ENCODE data around the gene CUL7. TPM values are rescaled to one million over a fixed set of nuclear protein-coding genes. Genes with fewer than 3 reads are reported as not detected.
"Not testable (repeated sequence)": the region's sequence is repeated elsewhere in the genome, so short reads cannot be mapped to it uniquely, and the experiment has no call there.

Gene CUL7
- total and polyA plus RNA-seq, 10 of the 15 experiments (the other 5 are each of a cell fraction or from before 2014, with no cell fraction given), result 0.66 to 18.4 (median 10.9) TPM

- no peak for TF ChIP-seq IRF5 (IDR thresholded peaks at IDR 0.05; ENCODE audit: borderline replicate concordance)
Observed at GRCh38 chr6:43082806-43083655, 29.4 kb upstream of the CUL7 start (continued).

GRCh38 chr6:43081922-43082321 lies 28.3 kb upstream of the CUL7 start:
- POLR2A ChIA-PET, result interaction anchor here (0.5 to 1.2 kb wide), 2 partner anchors 27 to 351 kb away, joined by 3 to 4 read pairs; no protein-coding TSS in a partner anchor
- H3K79me2 ChIP-seq (ENCODE audit: control insufficient read depth, insufficient read depth, low read length); BruUV-seq (replicated peaks); in situ Hi-C loops (cut with MboI); H3K27me3 ChIP-seq (replicated peaks in 1 of 2; ENCODE audit: control insufficient read depth in 2 of 2, insufficient read depth in 2 of 2, low read length in 1 of 2); CTCF ChIA-PET; intact Hi-C loops (cut with micrococcal nuclease; ENCODE audit: unreplicated experiment); FAIRE-seq; H3K27ac ChIP-seq (ENCODE audit: control insufficient read depth, insufficient read depth); H3K4me2 ChIP-seq (ENCODE audit: control insufficient read depth, insufficient read depth); DNase-seq (ENCODE audit: low read depth, low spot score); H2AFZ ChIP-seq (ENCODE audit: control insufficient read depth, low read depth, low read length); H3K9ac ChIP-seq (ENCODE audit: control insufficient read depth, insufficient read depth, low read length); H3K4me3 ChIP-seq; H3K36me3 ChIP-seq (ENCODE audit: control insufficient read depth in 2 of 2, insufficient read depth in 2 of 2, low read length in 1 of 2); H4K20me1 ChIP-seq (ENCODE audit: control insufficient read depth, insufficient read depth); H3K9me3 ChIP-seq (replicated peaks; ENCODE audit: control insufficient read depth, insufficient read depth, low read length); ATAC-seq; RAD21 ChIA-PET (ENCODE audit: unreplicated experiment): not testable (repeated sequence)
- SMC1A ChIA-PET (ENCODE audit: uncharacterized antibody, unreplicated experiment), result interaction anchor here (0.6 kb wide), 1 partner anchor 17 kb away, joined by 3 read pairs; no protein-coding TSS in a partner anchor
- WGBS (ENCODE audit: insufficient coverage, insufficient replicate concordance, low lambda C conversion rate, missing lambda C conversion rate), result 33% methylated on average over 9 of the region's 9 CpGs
- peaks cover 12% of the 10 kb centered on the region for H3K4me1 ChIP-seq (ENCODE audit: control insufficient read depth, insufficient read depth, low read length)

GRCh38 chr6:43081043-43081442 lies 27.4 kb upstream of the CUL7 start:
- no peak for ATAC-seq
- FAIRE-seq, result no peak
- SMC1A ChIA-PET (ENCODE audit: uncharacterized antibody, unreplicated experiment), result interaction anchor here (0.6 to 1.0 kb wide), 2 partner anchors 12 to 15 kb away, joined by 3 read pairs; no protein-coding TSS in a partner anchor
- TF ChIP-seq ESRRA (IDR thresholded peaks at IDR 0.05; ENCODE audit: low read length) (no peak), SP1 (IDR thresholded peaks at IDR 0.05; ENCODE audit: low read depth, low read length) (no peak), PAX8 (IDR thresholded peaks at IDR 0.05) (no peak), EED (IDR thresholded peaks at IDR 0.05; ENCODE audit: low read depth) (no peak), CTCF (IDR thresholded peaks at IDR 0.05 in 2 of 3, conservative IDR thresholded peaks at IDR 0.05 in 1 of 3; ENCODE audit: control insufficient read depth in 2 of 3, extremely low read depth in 1 of 3, insufficient read depth in 1 of 3, low read depth in 3 of 3, low read length in 3 of 3) (no peak), ZBTB33 (IDR thresholded peaks at IDR 0.05) (no peak), KLF5 (IDR thresholded peaks at IDR 0.05; ENCODE audit: partially characterized antibody) (no peak)

More at GRCh38 chr6:43081043-43081442, 27.4 kb upstream of the CUL7 start:
- Histone ChIP-seq H3K4me1 (ENCODE audit: control insufficient read depth, insufficient read depth, low read length) (peaks cover 7% of the 10 kb centered on the region), H4K20me1 (ENCODE audit: control insufficient read depth, insufficient read depth) (no peaks in the 10 kb centered on the region), H3K79me2 (ENCODE audit: control insufficient read depth, insufficient read depth, low read length) (no peaks in the 10 kb centered on the region), H3K27me3 (replicated peaks in 1 of 2; ENCODE audit: control insufficient read depth in 2 of 2, insufficient read depth in 2 of 2, low read length in 1 of 2) (peaks cover 3 to 9% of the 10 kb centered on the region in 2 experiments; a peak in 3 of 4 replicates), H3K27ac (ENCODE audit: control insufficient read depth, insufficient read depth) (no peak overlapping the region), H3K4me3 (no peak overlapping the region), H3K4me2 (ENCODE audit: control insufficient read depth, insufficient read depth) (no peak overlapping the region), H3K9me3 (replicated peaks; ENCODE audit: control insufficient read depth, insufficient read depth, low read length) (no peaks in the 10 kb centered on the region), H3K9ac (ENCODE audit: control insufficient read depth, insufficient read depth, low read length) (no peak overlapping the region), H2AFZ (ENCODE audit: control insufficient read depth, low read depth, low read length) (no peak overlapping the region), H3K36me3 (ENCODE audit: control insufficient read depth in 2 of 2, insufficient read depth in 2 of 2, low read length in 1 of 2) (no peaks in the 10 kb centered on the region)
- in situ Hi-C loops (cut with MboI), result no loop called here
- no TSS peak for BruUV-seq (replicated peaks)
- no peak for DNase-seq (ENCODE audit: low read depth, low spot score)
- ChIA-PET CTCF (no interaction called here), RAD21 (ENCODE audit: unreplicated experiment) (interaction anchor here (1.0 kb wide), 1 partner anchor 16 kb away, joined by 3 read pairs; no protein-coding TSS in a partner anchor), POLR2A (interaction anchor here (0.6 kb wide), 1 partner anchor 26 kb away, joined by 3 read pairs; no protein-coding TSS in a partner anchor)
- intact Hi-C loops (cut with micrococcal nuclease; ENCODE audit: unreplicated experiment), result no loop called here
- WGBS (ENCODE audit: insufficient coverage, insufficient replicate concordance, low lambda C conversion rate, missing lambda C conversion rate), result 66% methylated on average over 4 of the region's 4 CpGs

All from GM12878 (cell line).